PC-9 (cell line): ENCODE measurements around the gene ACSM6. TPM values are rescaled to one million over a fixed set of nuclear protein-coding genes. Genes with fewer than 3 reads are reported as not detected.
A peak's percentile ranks its signal among the peaks of the same experiment; 100 is the strongest.
"Not testable (repeated sequence)": the region's sequence is repeated elsewhere in the genome, so short reads cannot be mapped to it uniquely, and the experiment has no call there.

ENCODE experiments used
- BruUV-seq: library from RNA; stranded (reverse); fragments of 400-500 nt; replicated peaks from 2 replicates; lab custom pipeline; 2021; lab: Mats Ljungman, UMichigan
- CTCF ChIA-PET: fragments of 300-600 bp; sonication (Branson Sonifier 250); formaldehyde crosslinking; loops from one replicate; lab custom pipeline; 2022; ENCODE audit warnings: antibody characterized with exemption; lab: Charles Lee
- POLR2A ChIA-PET: fragments of 300-600 bp; sonication (Branson Sonifier 250); formaldehyde crosslinking; loops from one replicate; lab custom pipeline; 2022; ENCODE audit warnings: antibody characterized with exemption; ENCODE audit not compliant: unreplicated experiment; lab: Charles Lee
- DNase-seq, 2 experiments: peaks; one replicate each; pipeline versions ENCODE4 v3.0.0 to v3.0.0-alpha.2; 2015 to 2022; ENCODE audit warnings: mixed read lengths in 1 of 2
- H2AFZ ChIP-seq: fragments of 200-600 bp; sonication (generic); 2 replicates; pipeline ENCODE4 v1.8.1; 2017; ENCODE audit warnings: antibody characterized with exemption
- H3F3A ChIP-seq: fragments of 200-600 bp; sonication (generic); 2 replicates; pipeline ENCODE4 v1.8.1; 2017; ENCODE audit warnings: antibody characterized with exemption, mild to moderate bottlenecking, low read depth; ENCODE audit not compliant: insufficient read depth
- H3K27ac ChIP-seq: fragments of 200-600 bp; sonication (generic); 2 replicates; pipeline ENCODE4 v1.6.1; 2016; ENCODE audit warnings: mixed run types
- H3K27me3 ChIP-seq: fragments of 200-600 bp; sonication (generic); 2 replicates; pipeline ENCODE4 v1.6.1; 2016; ENCODE audit warnings: low read depth, mixed run types; ENCODE audit not compliant: insufficient read depth
- H3K36me3 ChIP-seq: fragments of 200-600 bp; sonication (generic); 2 replicates; pipeline ENCODE4 v1.6.1; 2016; ENCODE audit warnings: low read depth, mixed run types
- H3K4me1 ChIP-seq: fragments of 200-600 bp; sonication (generic); replicated peaks from 2 replicates; pipeline ENCODE4 v1.6.1; 2016; ENCODE audit warnings: mixed run types; ENCODE audit not compliant: insufficient read depth
- H3K4me2 ChIP-seq: fragments of 200-600 bp; sonication (generic); 2 replicates; pipeline ENCODE4 v1.6.1; 2017; ENCODE audit warnings: mixed run types
- H3K4me3 ChIP-seq: fragments of 200-600 bp; sonication (generic); 2 replicates; pipeline ENCODE4 v1.6.1; 2016; ENCODE audit warnings: mixed run types
- H3K79me2 ChIP-seq: fragments of 200-600 bp; sonication (generic); 2 replicates; pipeline ENCODE4 v1.6.1; 2017; ENCODE audit warnings: low read depth, mixed run types
- H3K9me2 ChIP-seq: fragments of 200-600 bp; sonication (generic); 2 replicates; pipeline ENCODE4 v1.8.1; 2017; ENCODE audit warnings: mild to moderate bottlenecking; ENCODE audit not compliant: insufficient read depth
- H3K9me3 ChIP-seq: fragments of 200-600 bp; sonication (generic); 2 replicates; pipeline ENCODE4 v1.8.1; 2016; ENCODE audit warnings: low read depth; ENCODE audit not compliant: insufficient read depth
- H4K20me1 ChIP-seq: fragments of 200-600 bp; sonication (generic); 2 replicates; pipeline ENCODE4 v1.8.1; 2017; ENCODE audit not compliant: insufficient read depth
- EZH2 ChIP-seq: fragments of 200-600 bp; sonication (generic); IDR thresholded peaks from 2 replicates; pipeline ENCODE4 v1.8.0; 2017; ENCODE audit warnings: antibody characterized with exemption, low read depth
- intact Hi-C: fragments of 100-400 bp; cut with micrococcal nuclease; formaldehyde crosslinking; loops from one replicate; pipeline ENCODE4 v1.10.0; 2022; ENCODE audit not compliant: unreplicated experiment
- total RNA-seq: library from RNA; stranded (reverse); gene quantifications from 2 replicates; pipeline ENCODE4 v1.2.3, GENCODE V29; 2021
- TF ChIP-seq, protein P1 (sequence below): fragments of 200-600 bp; sonication (generic); conservative IDR thresholded peaks from 2 replicates; pipeline ENCODE4 v1.6.1; 2017; ENCODE audit warnings: mixed run types, antibody characterized with exemption, mild to moderate bottlenecking, moderate library complexity

The ACSM6 gene
- total RNA-seq, 1 experiment from 2014 or later = not detected

DNA sequence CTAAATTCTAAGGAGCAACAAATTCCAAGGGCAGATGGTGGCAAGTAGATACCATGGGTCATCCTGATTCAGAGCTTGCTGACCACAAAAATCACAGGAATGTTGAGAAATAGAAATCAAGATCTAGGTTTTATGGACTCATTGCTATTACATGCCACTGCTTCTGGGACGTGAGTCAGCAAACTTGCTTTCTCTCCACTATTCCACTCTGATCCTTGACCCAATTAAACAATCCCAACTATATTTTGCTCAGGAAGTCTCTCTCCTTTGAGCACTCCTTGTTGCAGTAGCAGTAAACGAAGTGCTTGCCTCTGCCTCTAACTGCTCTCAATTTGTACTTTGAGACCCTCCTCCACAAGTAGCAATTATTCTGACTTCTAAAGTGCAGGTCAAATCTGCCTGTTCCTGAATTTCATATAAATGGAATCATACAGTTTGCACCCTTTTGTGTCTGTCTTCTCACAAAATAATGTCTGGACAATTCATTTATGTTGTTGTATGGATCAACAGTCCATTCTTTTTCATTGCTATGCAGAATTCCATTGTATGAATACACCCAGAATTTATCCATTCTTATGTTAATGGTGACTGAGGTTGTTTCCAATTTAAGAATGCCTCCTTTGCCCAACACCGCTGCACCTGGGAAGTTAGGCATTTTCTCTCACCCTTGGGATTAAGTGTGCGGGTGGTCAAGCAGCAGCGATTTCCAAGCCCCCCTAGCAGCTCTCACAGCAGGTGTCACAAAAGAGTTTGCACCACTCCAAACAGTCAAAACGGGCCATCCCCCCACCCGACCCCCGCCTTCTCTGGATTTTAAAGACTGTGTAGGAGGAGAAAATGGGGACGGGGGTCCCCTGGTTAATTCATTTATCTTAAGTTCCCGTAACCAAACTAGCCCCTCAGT lies 35.9 kb downstream of the ACSM6 start:
- no peaks in the 10 kb centered on the region for H4K20me1 ChIP-seq
- CTCF ChIA-PET = no interaction called here
- H3K4me1 ChIP-seq = peaks cover 47% of the 10 kb centered on the region
- H3K79me2 ChIP-seq = no peaks in the 10 kb centered on the region
- intact Hi-C loops = loop anchor here (1.0 to 2.0 kb wide), 2 partner anchors 9 to 35 kb away; no protein-coding TSS in a partner anchor
- H3K9me3 ChIP-seq = no peaks in the 10 kb centered on the region; the same call in 1 of the 2 replicates
- POLR2A ChIA-PET = no interaction called here
- DNase-seq = peak; percentile 48 to 94
- no peaks in the 10 kb centered on the region for H3K9me2 ChIP-seq
- BruUV-seq = TSS peak; percentile 78
- TF ChIP-seq EZH2 = no peak
- TF ChIP-seq, protein P1, sequence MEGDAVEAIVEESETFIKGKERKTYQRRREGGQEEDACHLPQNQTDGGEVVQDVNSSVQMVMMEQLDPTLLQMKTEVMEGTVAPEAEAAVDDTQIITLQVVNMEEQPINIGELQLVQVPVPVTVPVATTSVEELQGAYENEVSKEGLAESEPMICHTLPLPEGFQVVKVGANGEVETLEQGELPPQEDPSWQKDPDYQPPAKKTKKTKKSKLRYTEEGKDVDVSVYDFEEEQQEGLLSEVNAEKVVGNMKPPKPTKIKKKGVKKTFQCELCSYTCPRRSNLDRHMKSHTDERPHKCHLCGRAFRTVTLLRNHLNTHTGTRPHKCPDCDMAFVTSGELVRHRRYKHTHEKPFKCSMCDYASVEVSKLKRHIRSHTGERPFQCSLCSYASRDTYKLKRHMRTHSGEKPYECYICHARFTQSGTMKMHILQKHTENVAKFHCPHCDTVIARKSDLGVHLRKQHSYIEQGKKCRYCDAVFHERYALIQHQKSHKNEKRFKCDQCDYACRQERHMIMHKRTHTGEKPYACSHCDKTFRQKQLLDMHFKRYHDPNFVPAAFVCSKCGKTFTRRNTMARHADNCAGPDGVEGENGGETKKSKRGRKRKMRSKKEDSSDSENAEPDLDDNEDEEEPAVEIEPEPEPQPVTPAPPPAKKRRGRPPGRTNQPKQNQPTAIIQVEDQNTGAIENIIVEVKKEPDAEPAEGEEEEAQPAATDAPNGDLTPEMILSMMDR = no peak
- H3K36me3 ChIP-seq = peaks cover 16% of the 10 kb centered on the region
- peak overlapping the region; percentile 98 for H3K27ac ChIP-seq
- H3K4me3 ChIP-seq = peak overlapping the region; percentile 33; the same call in 1 of the 2 replicates
- H2AFZ ChIP-seq = no peak overlapping the region
- no peaks in the 10 kb centered on the region for H3K27me3 ChIP-seq
- peaks cover 42% of the 10 kb centered on the region for H3F3A ChIP-seq
- peak overlapping the region; percentile 59 for H3K4me2 ChIP-seq

DNA sequence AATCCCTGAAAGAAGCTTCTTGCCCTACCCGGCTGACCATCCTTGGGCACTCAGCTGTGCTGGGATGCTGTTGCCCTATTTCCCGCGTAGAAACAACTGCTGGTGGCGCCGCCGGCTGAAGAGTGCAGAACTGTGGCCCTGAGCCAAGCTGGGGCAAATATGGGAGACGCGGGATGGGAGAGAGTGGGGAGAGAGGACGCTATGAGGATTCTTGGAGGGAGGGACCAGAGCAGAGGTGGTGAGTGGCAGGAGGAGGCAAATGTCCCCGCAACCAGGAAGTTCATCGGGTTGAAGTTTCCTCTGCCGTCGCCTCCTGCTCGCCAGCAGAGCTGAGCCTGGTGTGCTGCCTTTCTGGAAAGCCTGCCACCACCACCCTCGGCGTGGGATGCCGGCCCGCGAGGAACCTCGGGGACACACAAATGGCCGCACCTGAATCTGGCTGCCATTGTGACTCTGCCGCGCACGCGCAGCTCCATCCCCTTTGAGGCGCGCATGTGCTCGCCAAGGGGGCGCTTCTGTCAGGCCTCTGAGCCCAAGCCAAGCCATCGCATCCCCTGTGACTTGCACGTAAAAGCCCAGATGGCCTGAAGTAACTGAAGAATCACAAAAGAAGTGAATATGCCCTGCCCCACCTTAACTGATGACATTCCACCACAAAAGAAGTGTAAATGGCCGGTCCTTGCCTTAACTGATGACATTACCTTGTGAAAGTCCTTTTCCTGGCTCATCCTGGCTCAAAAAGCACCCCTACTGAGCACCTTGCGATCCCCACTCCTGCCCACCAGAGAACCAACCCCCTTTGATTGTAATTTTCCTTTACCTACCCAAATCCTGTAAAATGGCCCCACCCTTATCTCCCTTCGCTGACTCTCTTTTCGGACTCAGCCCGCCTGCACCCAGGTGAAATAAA lies 36.9 kb downstream of the ACSM6 start:
- H2AFZ ChIP-seq, H3K9me2 ChIP-seq, BruUV-seq, intact Hi-C loops, H4K20me1 ChIP-seq, H3K79me2 ChIP-seq, POLR2A ChIA-PET, H3K4me2 ChIP-seq, CTCF ChIA-PET, H3K4me3 ChIP-seq, H3K27me3 ChIP-seq, H3K9me3 ChIP-seq, DNase-seq: not testable (repeated sequence)
- Histone ChIP-seq H3F3A (peaks cover 48% of the 10 kb centered on the region), H3K36me3 (peaks cover 18% of the 10 kb centered on the region), H3K27ac (peak overlapping the region; percentile 98), H3K4me1 (peaks cover 47% of the 10 kb centered on the region)

DNA sequence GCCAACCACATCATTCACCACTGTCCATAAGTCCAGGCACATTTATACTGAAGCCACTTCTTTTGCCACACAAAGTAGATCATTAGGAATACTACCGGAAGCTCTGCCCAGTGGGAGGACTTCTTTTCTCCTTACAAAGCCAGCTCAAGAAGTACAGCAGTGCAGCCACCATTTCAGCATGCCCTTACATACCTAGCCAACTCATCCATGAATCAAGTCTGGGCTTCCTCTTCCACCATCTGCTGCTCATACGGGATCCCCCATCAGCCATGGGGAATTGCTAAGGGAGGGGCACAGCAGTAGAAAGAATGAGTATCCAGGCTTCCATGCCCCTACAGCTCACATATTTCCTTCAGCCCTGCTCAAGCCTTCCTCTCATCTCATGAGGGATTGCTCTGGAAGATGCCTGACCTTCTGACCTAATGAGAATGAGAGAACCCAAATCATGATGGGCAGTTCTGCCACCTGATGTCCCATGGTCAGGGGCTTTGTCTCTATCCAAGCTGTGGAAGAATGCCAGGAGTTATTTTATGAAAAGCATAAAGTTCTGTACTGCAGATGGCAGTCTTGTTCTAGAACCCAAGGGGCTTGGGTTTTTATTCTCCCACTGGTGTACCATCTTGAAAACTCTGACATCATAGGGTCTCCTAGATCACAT lies 39.5 kb downstream of the ACSM6 start:
- ChIA-PET CTCF (no interaction called here), POLR2A (no interaction called here)
- no peaks in the 10 kb centered on the region for H3K27me3 ChIP-seq
- TF ChIP-seq, protein P1 = no peak
- no peak for TF ChIP-seq EZH2
- BruUV-seq = no TSS peak
- H3K36me3 ChIP-seq = peaks cover 18% of the 10 kb centered on the region
- no peak overlapping the region for H3K4me3 ChIP-seq
- peaks cover 53% of the 10 kb centered on the region for H3F3A ChIP-seq
- DNase-seq = no peak
- no peak overlapping the region for H3K4me2 ChIP-seq
- H3K4me1 ChIP-seq = peaks cover 59% of the 10 kb centered on the region
- no peaks in the 10 kb centered on the region for H3K9me2 ChIP-seq
- no peaks in the 10 kb centered on the region for H3K79me2 ChIP-seq
- H2AFZ ChIP-seq = no peak overlapping the region
- intact Hi-C loops = no loop called here
- no peak overlapping the region for H3K27ac ChIP-seq
- H3K9me3 ChIP-seq = no peaks in the 10 kb centered on the region; the same call in 1 of the 2 replicates
- no peaks in the 10 kb centered on the region for H4K20me1 ChIP-seq
